ENCODE measurements around the gene CENPT. TPM values are rescaled to one million over a fixed set of nuclear protein-coding genes. Genes with fewer than 3 reads are reported as not detected.

Gene CENPT
- total and polyA plus RNA-seq, 2 of the 8 experiments (the other 6 are each of a cell fraction or from before 2014, with no cell fraction given) = 42.4 to 53.4 TPM

- TF ChIP-seq RFX5 (IDR thresholded peaks at IDR 0.05; ENCODE audit: borderline replicate concordance, low read depth, low read length) (no peak), ZNF274 (IDR thresholded peaks at IDR 0.05; ENCODE audit: borderline replicate concordance, extremely low read depth, low read length) (no peak), POLR2AphosphoS5 (IDR thresholded peaks at IDR 0.05; ENCODE audit: low read depth, low read length) (no peak)
Observed at GRCh38 chr16:67779256-67780014, 68.1 kb downstream of the CENPT start (continued).

Small RNA genes lying within 50 kb of the gene (small RNA-seq; reads per million reads assigned to genes)
- gene AC040162.2 (ENCODE audit: insufficient read depth) (not detected), gene NRN1L (ENCODE audit: insufficient read depth) (not detected)

Other genes starting within 250 kb of the CENPT start
- gene CARMIL2, start 202.5 kb downstream of the CENPT start, total RNA-seq (2021; fragmentation: NEBNext Ultra II Directional; extraction: Animal tissue kit (Norgen Biotek cat#: 25700)) = 34.5 and 36.7 TPM in 2 replicates
- 15.7 and 29.8 TPM in 2 replicates for gene CARMIL2, start 202.5 kb downstream of the CENPT start, polyA plus RNA-seq (2011; rRNA removed)
- 34.8 and 35.8 TPM in 2 replicates for gene ACD, start 187.4 kb downstream of the CENPT start, total RNA-seq (2021; fragmentation: NEBNext Ultra II Directional; extraction: Animal tissue kit (Norgen Biotek cat#: 25700))
- 58.0 and 81.7 TPM in 2 replicates for gene ACD, start 187.4 kb downstream of the CENPT start, polyA plus RNA-seq (2011; rRNA removed)
- 14.4 and 15.1 TPM in 2 replicates for gene PARD6A, start 186.7 kb downstream of the CENPT start, total RNA-seq (2021; fragmentation: NEBNext Ultra II Directional; extraction: Animal tissue kit (Norgen Biotek cat#: 25700))
- 21.8 and 28.6 TPM in 2 replicates for gene PARD6A, start 186.7 kb downstream of the CENPT start, polyA plus RNA-seq (2011; rRNA removed)
- gene ENKD1, start 180.9 kb downstream of the CENPT start, total RNA-seq (2021; fragmentation: NEBNext Ultra II Directional; extraction: Animal tissue kit (Norgen Biotek cat#: 25700)) = 9.6 and 12.9 TPM in 2 replicates
- 16.0 and 16.1 TPM in 2 replicates for gene ENKD1, start 180.9 kb downstream of the CENPT start, polyA plus RNA-seq (2011; rRNA removed)
- gene C16orf86, start 180.9 kb downstream of the CENPT start, total RNA-seq (2021; fragmentation: NEBNext Ultra II Directional; extraction: Animal tissue kit (Norgen Biotek cat#: 25700)) = 2.0 and 2.3 TPM in 2 replicates
- gene C16orf86, start 180.9 kb downstream of the CENPT start, polyA plus RNA-seq (2011; rRNA removed) = 1.4 and 2.4 TPM in 2 replicates
- gene GFOD2, start 128.4 kb downstream of the CENPT start, total RNA-seq (2021; fragmentation: NEBNext Ultra II Directional; extraction: Animal tissue kit (Norgen Biotek cat#: 25700)) = 33.2 and 35.4 TPM in 2 replicates
- 21.4 and 24.5 TPM in 2 replicates for gene GFOD2, start 128.4 kb downstream of the CENPT start, polyA plus RNA-seq (2011; rRNA removed)
- gene RANBP10, start 41.1 kb downstream of the CENPT start, total RNA-seq (2021; fragmentation: NEBNext Ultra II Directional; extraction: Animal tissue kit (Norgen Biotek cat#: 25700)) = 13.8 and 16.8 TPM in 2 replicates
- gene RANBP10, start 41.1 kb downstream of the CENPT start, polyA plus RNA-seq (2011; rRNA removed) = 14.2 and 16.3 TPM in 2 replicates
- gene TSNAXIP1, start 40.8 kb downstream of the CENPT start, total RNA-seq (2021; fragmentation: NEBNext Ultra II Directional; extraction: Animal tissue kit (Norgen Biotek cat#: 25700)) = 0.37 and 1.3 TPM in 2 replicates
- 0.39 and 0.94 TPM in 2 replicates for gene TSNAXIP1, start 40.8 kb downstream of the CENPT start, polyA plus RNA-seq (2011; rRNA removed)
- 54.8 and 56.4 TPM in 2 replicates for gene THAP11, start 5.4 kb downstream of the CENPT start, total RNA-seq (2021; fragmentation: NEBNext Ultra II Directional; extraction: Animal tissue kit (Norgen Biotek cat#: 25700))
- gene THAP11, start 5.4 kb downstream of the CENPT start, polyA plus RNA-seq (2011; rRNA removed) = 50.8 and 61.7 TPM in 2 replicates
- 219 and 229 TPM in 2 replicates for gene NUTF2, start 760 bp downstream of the CENPT start, total RNA-seq (2021; fragmentation: NEBNext Ultra II Directional; extraction: Animal tissue kit (Norgen Biotek cat#: 25700))
- gene NUTF2, start 760 bp downstream of the CENPT start, polyA plus RNA-seq (2011; rRNA removed) = 377 and 382 TPM in 2 replicates
- gene EDC4, start 25.4 kb upstream of the CENPT start, total RNA-seq (2021; fragmentation: NEBNext Ultra II Directional; extraction: Animal tissue kit (Norgen Biotek cat#: 25700)) = 72.7 and 73.4 TPM in 2 replicates
- 58.5 and 84.4 TPM in 2 replicates for gene EDC4, start 25.4 kb upstream of the CENPT start, polyA plus RNA-seq (2011; rRNA removed)
- gene NRN1L, start 37.2 kb upstream of the CENPT start, total RNA-seq (2021; fragmentation: NEBNext Ultra II Directional; extraction: Animal tissue kit (Norgen Biotek cat#: 25700)) = 4.1 and 4.9 TPM in 2 replicates
- gene NRN1L, start 37.2 kb upstream of the CENPT start, polyA plus RNA-seq (2011; rRNA removed) = 35.2 and 49.3 TPM in 2 replicates
- gene PSKH1, start 45.6 kb upstream of the CENPT start, total RNA-seq (2021; fragmentation: NEBNext Ultra II Directional; extraction: Animal tissue kit (Norgen Biotek cat#: 25700)) = 24.8 and 25.4 TPM in 2 replicates
- 51.0 and 55.8 TPM in 2 replicates for gene PSKH1, start 45.6 kb upstream of the CENPT start, polyA plus RNA-seq (2011; rRNA removed)
- gene CTRL, start 84.2 kb upstream of the CENPT start, total RNA-seq (2021; fragmentation: NEBNext Ultra II Directional; extraction: Animal tissue kit (Norgen Biotek cat#: 25700)) = 1.7 and 5.0 TPM in 2 replicates
- gene CTRL, start 84.2 kb upstream of the CENPT start, polyA plus RNA-seq (2011; rRNA removed) = 4.0 and 4.2 TPM in 2 replicates
- gene PSMB10, start 89.2 kb upstream of the CENPT start, total RNA-seq (2021; fragmentation: NEBNext Ultra II Directional; extraction: Animal tissue kit (Norgen Biotek cat#: 25700)) = 32.1 and 38.8 TPM in 2 replicates
- 61.9 and 81.7 TPM in 2 replicates for gene PSMB10, start 89.2 kb upstream of the CENPT start, polyA plus RNA-seq (2011; rRNA removed)
- 14.9 and 19.6 TPM in 2 replicates for gene LCAT, start 96.4 kb upstream of the CENPT start, total RNA-seq (2021; fragmentation: NEBNext Ultra II Directional; extraction: Animal tissue kit (Norgen Biotek cat#: 25700))
- 9.4 and 11.6 TPM in 2 replicates for gene LCAT, start 96.4 kb upstream of the CENPT start, polyA plus RNA-seq (2011; rRNA removed)
- 41.3 and 46.6 TPM in 2 replicates for gene SLC12A4, start 120.9 kb upstream of the CENPT start, total RNA-seq (2021; fragmentation: NEBNext Ultra II Directional; extraction: Animal tissue kit (Norgen Biotek cat#: 25700))
- 49.3 and 66.6 TPM in 2 replicates for gene SLC12A4, start 120.9 kb upstream of the CENPT start, polyA plus RNA-seq (2011; rRNA removed)
- 9.9 and 10.6 TPM in 2 replicates for gene DPEP3, start 132.8 kb upstream of the CENPT start, total RNA-seq (2021; fragmentation: NEBNext Ultra II Directional; extraction: Animal tissue kit (Norgen Biotek cat#: 25700))
- gene DPEP3, start 132.8 kb upstream of the CENPT start, polyA plus RNA-seq (2011; rRNA removed) = 6.5 and 12.7 TPM in 2 replicates
- gene DPEP2, start 151.8 kb upstream of the CENPT start, total RNA-seq (2021; fragmentation: NEBNext Ultra II Directional; extraction: Animal tissue kit (Norgen Biotek cat#: 25700)) = not detected in 2 replicates
- gene DPEP2, start 151.8 kb upstream of the CENPT start, polyA plus RNA-seq (2011; rRNA removed) = 0.05 TPM in 1 of 2 replicates, not detected in the other
- gene DPEP2NB, start 168.2 kb upstream of the CENPT start, total RNA-seq (2021; fragmentation: NEBNext Ultra II Directional; extraction: Animal tissue kit (Norgen Biotek cat#: 25700)) = not detected in 2 replicates
- gene DPEP2NB, start 168.2 kb upstream of the CENPT start, polyA plus RNA-seq (2011; rRNA removed) = not detected in 2 replicates
- 16.8 and 17.2 TPM in 2 replicates for gene DDX28, start 175.5 kb upstream of the CENPT start, total RNA-seq (2021; fragmentation: NEBNext Ultra II Directional; extraction: Animal tissue kit (Norgen Biotek cat#: 25700))
- 28.1 and 30.3 TPM in 2 replicates for gene DDX28, start 175.5 kb upstream of the CENPT start, polyA plus RNA-seq (2011; rRNA removed)
- 24.5 and 27.0 TPM in 2 replicates for gene DUS2, start 175.6 kb upstream of the CENPT start, total RNA-seq (2021; fragmentation: NEBNext Ultra II Directional; extraction: Animal tissue kit (Norgen Biotek cat#: 25700))
- gene DUS2, start 175.6 kb upstream of the CENPT start, polyA plus RNA-seq (2011; rRNA removed) = 17.2 and 20.9 TPM in 2 replicates
- 30.2 and 34.5 TPM in 2 replicates for gene NFATC3, start 237.7 kb upstream of the CENPT start, total RNA-seq (2021; fragmentation: NEBNext Ultra II Directional; extraction: Animal tissue kit (Norgen Biotek cat#: 25700))
- gene NFATC3, start 237.7 kb upstream of the CENPT start, polyA plus RNA-seq (2011; rRNA removed) = 12.0 and 17.6 TPM in 2 replicates